ENCODE measurements around the gene RHCE. TPM values are rescaled to one million over a fixed set of nuclear protein-coding genes. Genes with fewer than 3 reads are reported as not detected.
A peak's percentile ranks its signal among the peaks of the same experiment; 100 is the strongest.
"Not testable (repeated sequence)": the region's sequence is repeated elsewhere in the genome, so short reads cannot be mapped to it uniquely, and the experiment has no call there.

RHCE gene
- total RNA-seq, 1 experiment from 2014 or later, result not detected

GRCh38 chr1:25329950-25330349 is 90.7 kb downstream of the RHCE start:
- H3K36me3 ChIP-seq (ENCODE audit: control insufficient read depth, insufficient read depth, low read length); H3K9me3 ChIP-seq (ENCODE audit: control insufficient read depth, insufficient read depth, low read depth, low read length); H3K27ac ChIP-seq (ENCODE audit: low read length); in situ Hi-C loops (cut with HindIII; ENCODE audit: low pct_unique_long_range_greater_than_20kb, low sequenced_read_pairs); H3K27me3 ChIP-seq (ENCODE audit: control insufficient read depth, insufficient read depth, low read length); intact Hi-C loops (cut with micrococcal nuclease; ENCODE audit: unreplicated experiment); POLR2A ChIA-PET; H3K4me3 ChIP-seq (ENCODE audit: low read depth in 2 of 2, low read length in 2 of 2); BruUV-seq (replicated peaks); H3K4me1 ChIP-seq (ENCODE audit: control insufficient read depth, insufficient read depth, low read length): not testable (repeated sequence)
- peak; percentile 38; the same call in 1 of the 2 replicates for TF ChIP-seq CTCF (IDR thresholded peaks at IDR 0.05)
- ATAC-seq, result peak; percentile 90
- peak; percentile 65 for DNase-seq (ENCODE audit: low read depth, low spot score)
- CTCF ChIA-PET, result interaction anchor here (0.6 kb wide), 1 partner anchor 102 kb away, joined by 7 read pairs; no protein-coding TSS in a partner anchor

GRCh38 chr1:25329336-25329735 is 91.3 kb downstream of the RHCE start:
- intact Hi-C loops (cut with micrococcal nuclease; ENCODE audit: unreplicated experiment); H3K27ac ChIP-seq (ENCODE audit: low read length); DNase-seq (ENCODE audit: low read depth, low spot score); H3K36me3 ChIP-seq (ENCODE audit: control insufficient read depth, insufficient read depth, low read length); POLR2A ChIA-PET; H3K4me1 ChIP-seq (ENCODE audit: control insufficient read depth, insufficient read depth, low read length); ATAC-seq; H3K4me3 ChIP-seq (ENCODE audit: low read depth in 2 of 2, low read length in 2 of 2); H3K27me3 ChIP-seq (ENCODE audit: control insufficient read depth, insufficient read depth, low read length); H3K9me3 ChIP-seq (ENCODE audit: control insufficient read depth, insufficient read depth, low read depth, low read length); in situ Hi-C loops (cut with HindIII; ENCODE audit: low pct_unique_long_range_greater_than_20kb, low sequenced_read_pairs); BruUV-seq (replicated peaks): not testable (repeated sequence)
- CTCF ChIA-PET, result interaction anchor here (0.6 kb wide), 1 partner anchor 102 kb away, joined by 7 read pairs; no protein-coding TSS in a partner anchor

GRCh38 chr1:25328791-25329185 is 91.8 kb downstream of the RHCE start:
- CTCF ChIA-PET; BruUV-seq (replicated peaks); POLR2A ChIA-PET; ATAC-seq; H3K36me3 ChIP-seq (ENCODE audit: control insufficient read depth, insufficient read depth, low read length); H3K27me3 ChIP-seq (ENCODE audit: control insufficient read depth, insufficient read depth, low read length); H3K9me3 ChIP-seq (ENCODE audit: control insufficient read depth, insufficient read depth, low read depth, low read length); H3K27ac ChIP-seq (ENCODE audit: low read length); in situ Hi-C loops (cut with HindIII; ENCODE audit: low pct_unique_long_range_greater_than_20kb, low sequenced_read_pairs); H3K4me1 ChIP-seq (ENCODE audit: control insufficient read depth, insufficient read depth, low read length); intact Hi-C loops (cut with micrococcal nuclease; ENCODE audit: unreplicated experiment); DNase-seq (ENCODE audit: low read depth, low spot score); H3K4me3 ChIP-seq (ENCODE audit: low read depth in 2 of 2, low read length in 2 of 2): not testable (repeated sequence)

GRCh38 chr1:25327864-25328790 is 92.5 kb downstream of the RHCE start:
- in situ Hi-C loops (cut with HindIII; ENCODE audit: low pct_unique_long_range_greater_than_20kb, low sequenced_read_pairs); H3K9me3 ChIP-seq (ENCODE audit: control insufficient read depth, insufficient read depth, low read depth, low read length); ATAC-seq; intact Hi-C loops (cut with micrococcal nuclease; ENCODE audit: unreplicated experiment); POLR2A ChIA-PET; CTCF ChIA-PET; H3K27me3 ChIP-seq (ENCODE audit: control insufficient read depth, insufficient read depth, low read length); H3K36me3 ChIP-seq (ENCODE audit: control insufficient read depth, insufficient read depth, low read length); BruUV-seq (replicated peaks); DNase-seq (ENCODE audit: low read depth, low spot score); H3K27ac ChIP-seq (ENCODE audit: low read length); H3K4me1 ChIP-seq (ENCODE audit: control insufficient read depth, insufficient read depth, low read length); H3K4me3 ChIP-seq (ENCODE audit: low read depth in 2 of 2, low read length in 2 of 2): not testable (repeated sequence)

GRCh38 chr1:25324407-25324806 is 96.2 kb downstream of the RHCE start:
- BruUV-seq (replicated peaks); H3K36me3 ChIP-seq (ENCODE audit: control insufficient read depth, insufficient read depth, low read length); POLR2A ChIA-PET; H3K4me1 ChIP-seq (ENCODE audit: control insufficient read depth, insufficient read depth, low read length); H3K4me3 ChIP-seq (ENCODE audit: low read depth in 2 of 2, low read length in 2 of 2); ATAC-seq; H3K9me3 ChIP-seq (ENCODE audit: control insufficient read depth, insufficient read depth, low read depth, low read length); H3K27ac ChIP-seq (ENCODE audit: low read length); CTCF ChIA-PET; H3K27me3 ChIP-seq (ENCODE audit: control insufficient read depth, insufficient read depth, low read length); in situ Hi-C loops (cut with HindIII; ENCODE audit: low pct_unique_long_range_greater_than_20kb, low sequenced_read_pairs); intact Hi-C loops (cut with micrococcal nuclease; ENCODE audit: unreplicated experiment); DNase-seq (ENCODE audit: low read depth, low spot score): not testable (repeated sequence)

- BruUV-seq (replicated peaks); ATAC-seq; H3K9me3 ChIP-seq (ENCODE audit: control insufficient read depth, insufficient read depth, low read depth, low read length); H3K36me3 ChIP-seq (ENCODE audit: control insufficient read depth, insufficient read depth, low read length); H3K27me3 ChIP-seq (ENCODE audit: control insufficient read depth, insufficient read depth, low read length); H3K4me1 ChIP-seq (ENCODE audit: control insufficient read depth, insufficient read depth, low read length); DNase-seq (ENCODE audit: low read depth, low spot score); POLR2A ChIA-PET; H3K27ac ChIP-seq (ENCODE audit: low read length); H3K4me3 ChIP-seq (ENCODE audit: low read depth in 2 of 2, low read length in 2 of 2); intact Hi-C loops (cut with micrococcal nuclease; ENCODE audit: unreplicated experiment); in situ Hi-C loops (cut with HindIII; ENCODE audit: low pct_unique_long_range_greater_than_20kb, low sequenced_read_pairs); CTCF ChIA-PET: not testable (repeated sequence)
These were observed 98.5 kb downstream of the RHCE start for GRCh38 chr1:25322127-25322526.

Data from Panc1 (cell line).